Adipose tissue (tissue), 3 donors: ENCODE results near the gene GNG13. TPM values are rescaled to one million over a fixed set of nuclear protein-coding genes. Genes with fewer than 3 reads are reported as not detected.
"Not testable (repeated sequence)": the region's sequence is repeated elsewhere in the genome, so short reads cannot be mapped to it uniquely, and the experiment has no call there.

ENCODE experiments used
- H3K27ac ChIP-seq: one replicate; pipeline ENCODE4 v1.5.1; 2013; ENCODE audit warnings: low read depth, low read length
- WGBS, 3 donors: extraction: QIAGEN DNeasy Blood & Tissue Kit; methylation state at CpG; one replicate each; pipeline ENCODE4 v1.1.7; 2013; 5-methylcytosine and 5-hydroxymethylcytosine counted together
- polyA plus RNA-seq, 3 donors: library from polyadenylated mRNA; stranded (reverse); fragments of 200-250 nt; gene quantifications; one replicate each; pipeline ENCODE4 v1.2.3, GENCODE V29; 2013
- donor health status: healthy with polysubstance abuse.
- donor health status: Bipolar disorder and iron deficiency.
- donor health status: healthy.

Gene GNG13, protein sequence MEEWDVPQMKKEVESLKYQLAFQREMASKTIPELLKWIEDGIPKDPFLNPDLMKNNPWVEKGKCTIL
- polyA plus RNA-seq: not detected

DNA sequence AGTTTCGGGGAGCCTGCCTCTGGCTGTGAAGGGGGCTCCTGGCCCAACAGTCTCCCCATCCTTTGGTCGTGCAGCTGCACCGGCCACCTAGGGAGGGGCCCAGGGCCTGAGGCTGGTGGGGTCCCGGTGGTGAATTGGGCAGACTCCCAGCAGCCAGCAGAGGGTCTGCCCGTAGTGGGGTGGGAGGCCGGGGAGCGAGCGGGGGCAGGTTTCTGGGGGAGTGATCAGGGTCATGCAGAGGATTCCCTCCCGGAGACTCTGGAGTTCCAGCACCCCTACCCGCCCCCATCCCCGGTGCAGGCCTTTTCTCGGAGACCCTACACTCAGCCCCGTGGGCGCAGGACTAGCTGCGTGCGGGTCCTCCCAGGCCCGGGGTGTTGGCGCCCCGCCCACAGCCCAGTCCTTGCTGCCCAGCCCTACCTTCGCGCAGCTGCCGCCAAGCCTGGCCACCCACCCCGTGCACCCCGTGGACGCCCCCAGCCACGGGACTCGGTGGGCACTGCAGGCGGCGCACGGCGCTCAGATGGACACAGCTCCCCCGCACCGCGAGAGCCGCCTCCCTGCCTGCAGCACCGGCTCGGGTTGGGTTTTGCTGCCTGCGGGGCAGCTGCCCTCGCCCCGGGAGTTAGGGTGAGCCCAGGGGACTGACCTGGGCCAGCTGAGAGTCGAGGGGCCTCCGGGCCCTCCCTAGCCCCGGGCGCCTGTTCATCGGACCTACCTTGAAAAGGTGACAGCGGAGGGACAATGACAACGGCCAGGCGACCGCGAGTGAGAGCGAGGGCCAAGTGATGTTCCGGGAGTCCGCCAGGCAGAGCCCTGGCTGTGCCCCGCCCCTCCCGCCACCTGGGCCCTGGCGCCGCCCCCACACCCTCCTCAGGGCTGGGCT, at the start of gene GNG13:
GNG13 (minus strand) TSS at position 787 of the 886 bp plus-strand sequence. CDS start 1,657 bp downstream, outside the sequence.
- WGBS, 3 donors: 4 to 7% (median 4%) methylated on average over 55 to 57 of the region's 57 CpGs
- no peak within 1 kb of the TSS for H3K27ac ChIP-seq

DNA sequence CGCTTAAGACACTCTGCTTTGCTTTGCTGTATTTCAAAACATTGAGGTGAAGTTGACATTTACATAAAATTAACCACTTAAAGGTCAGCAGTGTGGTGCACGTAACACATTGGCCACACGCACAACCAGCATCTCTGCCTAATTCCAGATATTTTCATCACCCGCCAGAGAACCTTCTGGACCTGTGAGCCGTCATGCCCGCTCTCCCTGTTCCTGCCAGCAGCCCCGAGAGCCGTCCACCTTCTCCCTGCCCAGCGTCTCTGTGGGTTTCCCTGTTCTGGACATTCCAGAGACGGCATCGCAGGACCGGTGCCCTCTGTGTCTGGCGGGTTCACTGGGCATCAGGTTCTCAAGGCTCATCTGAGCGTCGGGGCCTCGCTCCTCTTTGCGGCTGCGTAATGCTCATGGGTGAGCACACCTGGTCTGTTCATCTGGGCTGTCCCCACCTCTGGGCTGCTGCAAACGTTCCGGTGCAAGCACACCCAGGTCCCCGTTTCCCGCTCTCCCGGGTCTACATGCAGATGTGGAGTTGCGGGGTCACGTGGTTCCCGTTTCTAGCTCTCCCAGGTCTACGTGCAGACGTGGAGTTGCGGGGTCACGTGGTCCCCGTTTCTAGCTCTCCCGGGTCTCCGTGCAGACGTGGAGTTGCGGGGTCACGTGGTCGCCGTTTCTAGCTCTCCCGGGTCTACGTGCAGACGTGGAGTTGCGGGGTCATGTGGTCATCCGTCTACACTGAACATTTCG, 48.1 kb upstream of the GNG13 start:
- WGBS, 3 donors: 92 to 94% (median 93%) methylated on average over 44 of the region's 44 CpGs
- H3K27ac ChIP-seq: no peak overlapping the region

DNA sequence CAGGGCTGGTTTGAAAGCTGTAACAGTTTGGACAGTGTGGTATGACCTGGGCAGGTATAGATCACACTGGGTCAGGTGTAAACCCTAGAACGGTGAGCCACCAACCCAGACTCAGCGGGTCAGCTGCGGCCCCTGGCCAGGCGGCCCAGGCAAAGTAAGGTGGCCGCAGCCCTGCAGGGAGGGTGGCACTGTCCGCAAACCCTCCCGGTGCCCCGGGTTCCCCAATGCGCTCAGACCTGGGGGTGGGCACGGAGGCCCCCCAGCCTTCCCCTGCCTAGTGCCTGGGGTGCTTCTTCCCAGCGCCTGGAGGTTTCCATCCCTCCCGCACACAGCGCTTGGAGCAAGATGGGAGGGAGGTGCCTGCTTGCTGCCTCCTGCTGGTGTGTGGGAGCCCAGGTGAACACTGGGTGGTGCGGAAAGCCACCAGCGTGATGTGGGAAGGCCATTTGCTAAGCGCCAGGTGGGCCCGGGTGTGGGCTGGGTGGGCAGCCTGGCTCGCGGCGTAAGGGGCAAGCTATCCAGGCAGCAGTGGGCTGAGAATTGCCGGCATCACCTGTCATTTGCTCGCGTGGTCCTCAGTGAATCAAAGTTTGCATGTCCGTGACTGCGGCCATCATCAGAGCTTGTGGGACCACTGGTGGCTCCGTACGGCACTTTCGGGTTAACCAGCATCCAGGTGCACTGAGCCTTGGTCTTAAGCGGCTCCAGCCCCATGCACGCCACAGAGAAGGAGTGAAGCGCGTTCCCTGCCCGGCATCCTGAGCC, 47.3 kb upstream of the GNG13 start:
- 95 to 96% (median 96%) methylated on average over 33 of the region's 33 CpGs for WGBS, 3 donors
- H3K27ac ChIP-seq: no peak overlapping the region

DNA sequence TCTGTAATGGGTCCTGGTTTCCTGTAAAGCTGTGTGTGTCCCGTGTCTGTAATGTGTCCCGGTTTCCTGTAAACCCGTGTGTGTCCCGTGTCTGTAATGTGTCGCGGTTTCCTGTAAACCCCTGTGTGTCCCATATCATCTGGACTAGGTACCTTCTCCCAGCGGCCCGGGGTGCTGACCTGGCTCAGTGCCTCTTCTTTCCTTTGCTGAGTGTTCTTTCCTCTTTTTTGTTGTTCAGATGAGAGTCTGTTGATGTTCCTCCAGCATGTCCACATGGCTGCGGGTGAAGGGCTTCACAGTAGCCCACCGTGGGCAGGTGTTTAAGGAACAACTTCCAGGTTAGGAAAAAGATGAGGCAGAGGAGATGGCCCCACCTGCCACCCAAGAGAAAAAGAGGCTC, 46.6 kb upstream of the GNG13 start:
- H3K27ac ChIP-seq: no peak overlapping the region
- WGBS, 3 donors: 86 to 92% (median 88%) methylated on average over 10 of the region's 10 CpGs

DNA sequence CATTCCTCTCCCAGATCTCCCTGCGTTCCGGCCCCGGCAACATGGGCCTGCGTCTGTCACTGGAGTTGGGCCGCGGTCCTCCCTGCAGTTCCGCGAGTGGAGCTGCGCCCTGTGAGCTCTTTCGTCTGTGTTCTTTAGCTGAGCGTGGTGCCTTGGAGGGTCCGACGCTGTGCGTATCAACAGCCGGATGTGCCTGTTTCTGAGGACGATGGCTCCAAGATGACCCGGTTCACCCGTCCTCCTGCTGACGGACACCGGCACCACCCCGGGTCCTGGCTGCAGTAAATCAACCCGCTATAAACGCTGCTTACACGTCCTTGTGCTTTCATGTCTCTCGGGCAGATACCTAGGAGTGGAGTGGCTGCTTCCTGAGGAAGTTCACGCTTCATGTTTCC, 44.8 kb upstream of the GNG13 start:
- no peak overlapping the region for H3K27ac ChIP-seq
- 53 to 75% (median 60%) methylated on average over 26 of the region's 26 CpGs for WGBS, 3 donors

DNA sequence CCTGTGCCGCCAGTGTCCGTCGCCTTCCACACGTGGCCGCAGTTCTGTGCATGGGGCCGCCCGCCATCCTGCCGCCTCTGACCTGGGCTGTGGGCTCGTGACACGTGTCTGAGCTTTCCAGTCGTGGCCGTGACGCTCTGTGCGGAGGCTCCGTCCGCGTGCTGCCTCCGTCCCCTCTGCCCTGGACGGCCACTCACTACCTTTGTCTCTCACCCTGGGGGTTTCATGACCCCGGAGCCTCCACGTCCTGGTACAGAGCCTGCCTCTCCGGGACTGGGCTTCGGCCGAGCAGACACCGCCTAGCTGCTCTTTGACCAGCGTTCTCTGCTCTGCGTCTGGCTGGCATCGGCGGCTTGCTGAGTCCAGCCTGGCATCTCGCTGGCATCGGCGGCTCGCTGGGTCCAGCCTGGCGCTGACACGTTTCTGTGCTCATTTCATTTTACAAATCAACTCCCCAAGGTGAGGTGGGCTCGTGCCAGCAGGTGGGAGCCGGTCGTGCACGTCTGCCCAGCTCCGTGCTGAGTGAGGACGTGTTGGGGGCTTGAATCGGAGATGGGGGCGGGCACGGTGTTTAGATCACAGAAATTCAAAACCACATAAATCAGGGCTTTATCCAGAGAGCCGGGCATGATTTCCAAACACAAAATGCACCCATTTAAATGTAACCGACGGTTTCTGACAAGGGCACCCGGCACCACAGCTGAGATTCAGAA, 44.3 kb upstream of the GNG13 start:
- no peak overlapping the region for H3K27ac ChIP-seq
- WGBS, 3 donors: 91 to 93% (median 92%) methylated on average over 48 of the region's 48 CpGs

DNA sequence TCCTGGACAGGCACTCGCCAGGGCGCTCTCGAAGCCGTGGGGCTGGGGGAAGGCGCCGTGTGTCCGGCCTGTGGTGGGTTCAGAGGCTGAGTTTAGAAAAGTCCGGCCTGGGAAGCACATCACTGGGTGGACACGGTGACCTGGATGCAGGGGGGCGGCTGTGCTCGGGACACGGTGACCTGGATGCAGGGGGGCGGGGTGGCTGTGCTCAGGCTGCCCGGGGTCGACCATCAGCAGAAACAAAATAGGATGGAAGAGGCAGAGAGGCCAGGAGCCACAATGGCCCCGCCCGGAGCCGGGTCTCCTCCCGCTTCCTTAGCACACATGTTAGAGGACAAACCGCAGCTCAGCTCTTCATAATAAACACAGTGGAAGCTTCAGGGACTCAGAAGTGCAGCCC, 43.2 kb upstream of the GNG13 start:
- 77 to 87% (median 82%) methylated on average over 20 of the region's 20 CpGs for WGBS, 3 donors
- no peak overlapping the region for H3K27ac ChIP-seq

DNA sequence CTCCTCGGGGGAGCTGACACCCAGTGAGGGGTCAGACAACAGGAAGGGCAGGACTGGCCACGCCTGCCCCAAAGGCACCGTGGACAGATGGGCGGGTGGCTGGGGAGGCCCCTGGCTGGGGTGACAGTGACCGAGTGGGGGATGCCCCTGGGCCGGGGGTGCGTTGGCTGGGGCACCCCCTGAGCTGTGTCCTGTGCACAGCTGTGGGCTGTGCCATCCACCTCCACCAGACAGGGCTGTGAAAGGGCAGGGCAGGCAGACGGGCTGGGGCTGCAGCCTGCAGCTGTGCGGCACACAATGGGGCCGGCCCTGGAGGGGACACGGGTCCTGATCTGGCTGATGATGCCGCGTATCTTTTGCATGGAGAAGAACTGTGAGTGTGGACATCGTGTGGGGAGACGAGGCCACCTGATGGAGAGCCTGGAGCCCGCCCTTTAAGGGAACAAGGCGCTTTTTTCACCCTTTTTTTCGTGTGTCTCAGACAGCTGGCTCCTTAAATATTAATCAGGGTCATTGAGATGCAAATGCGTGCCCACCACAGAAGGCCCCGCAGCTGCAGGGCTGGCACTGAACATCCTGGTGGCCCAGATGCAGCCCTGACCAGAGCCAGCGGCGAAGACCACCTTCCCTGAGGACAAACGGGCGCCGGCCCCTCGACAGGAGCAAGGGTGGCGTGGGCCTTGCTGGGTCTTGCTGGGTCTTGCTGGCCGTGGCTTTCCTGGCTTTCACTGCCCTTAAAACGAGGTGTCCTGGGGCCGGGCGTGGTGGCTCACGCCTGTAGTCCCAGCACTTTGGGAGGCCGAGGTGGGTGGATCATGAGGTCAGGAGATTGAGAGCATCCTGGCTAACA, 42.4 kb upstream of the GNG13 start:
- WGBS, 3 donors: 78 to 84% (median 79%) methylated on average over 33 of the region's 33 CpGs
- H3K27ac ChIP-seq: no peak overlapping the region

DNA sequence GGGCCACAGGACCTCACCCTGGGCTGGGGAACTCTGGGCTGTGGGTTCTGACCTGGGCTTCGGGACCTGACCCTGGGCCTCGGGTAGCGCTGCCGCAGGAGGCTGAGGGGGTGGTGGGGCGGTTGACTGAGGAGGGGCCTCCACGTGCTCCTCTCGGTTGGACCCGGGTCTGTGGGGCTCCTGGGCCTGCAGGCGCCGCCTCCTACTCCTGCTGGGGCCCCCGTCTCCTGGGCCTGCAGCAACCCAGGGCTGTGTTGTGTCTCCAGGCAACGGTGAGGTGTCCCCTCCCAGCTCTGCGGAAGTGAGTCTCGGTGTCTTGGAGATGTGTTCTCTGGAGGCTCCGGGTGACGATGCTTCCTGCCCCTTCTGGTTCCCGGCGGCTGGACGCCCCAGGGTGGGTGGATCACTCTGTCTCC, 41.5 kb upstream of the GNG13 start:
- WGBS, 3 donors: 43 to 70% (median 66%) methylated on average over 17 to 19 of the region's 19 CpGs
- H3K27ac ChIP-seq: no peak overlapping the region

DNA sequence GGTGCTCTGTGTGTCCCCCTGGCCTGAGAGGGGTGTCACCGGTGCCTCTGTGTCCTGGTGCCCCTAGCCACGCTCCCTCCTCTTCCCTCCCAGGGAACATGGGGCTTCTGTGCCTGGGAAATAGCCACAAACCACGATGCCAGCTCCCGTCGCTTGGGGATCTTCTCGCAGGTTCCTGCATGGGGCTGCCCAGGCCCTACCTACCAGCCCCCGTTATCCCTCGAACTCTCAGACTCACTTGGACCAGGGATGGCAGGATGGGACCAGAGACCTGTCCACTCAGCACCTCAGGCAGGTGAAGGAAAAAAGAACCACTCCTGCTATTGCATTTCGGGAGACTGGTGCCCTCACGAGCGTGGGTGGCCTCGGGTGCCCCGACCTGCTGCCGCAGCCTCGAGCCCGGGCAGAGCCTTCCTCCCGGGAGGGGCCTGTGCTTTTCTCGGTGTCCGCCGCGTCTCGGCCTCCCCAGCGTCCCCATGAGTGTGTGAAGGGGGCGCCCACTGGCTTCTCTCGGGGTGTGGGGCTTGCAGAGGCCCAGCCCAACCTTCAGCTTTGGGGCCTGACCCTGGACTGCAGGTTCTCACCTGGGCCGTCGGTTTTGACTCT, 41.0 kb upstream of the GNG13 start:
- no peak overlapping the region for H3K27ac ChIP-seq
- WGBS, 3 donors: 72 to 87% (median 83%) methylated on average over 25 to 27 of the region's 27 CpGs

DNA sequence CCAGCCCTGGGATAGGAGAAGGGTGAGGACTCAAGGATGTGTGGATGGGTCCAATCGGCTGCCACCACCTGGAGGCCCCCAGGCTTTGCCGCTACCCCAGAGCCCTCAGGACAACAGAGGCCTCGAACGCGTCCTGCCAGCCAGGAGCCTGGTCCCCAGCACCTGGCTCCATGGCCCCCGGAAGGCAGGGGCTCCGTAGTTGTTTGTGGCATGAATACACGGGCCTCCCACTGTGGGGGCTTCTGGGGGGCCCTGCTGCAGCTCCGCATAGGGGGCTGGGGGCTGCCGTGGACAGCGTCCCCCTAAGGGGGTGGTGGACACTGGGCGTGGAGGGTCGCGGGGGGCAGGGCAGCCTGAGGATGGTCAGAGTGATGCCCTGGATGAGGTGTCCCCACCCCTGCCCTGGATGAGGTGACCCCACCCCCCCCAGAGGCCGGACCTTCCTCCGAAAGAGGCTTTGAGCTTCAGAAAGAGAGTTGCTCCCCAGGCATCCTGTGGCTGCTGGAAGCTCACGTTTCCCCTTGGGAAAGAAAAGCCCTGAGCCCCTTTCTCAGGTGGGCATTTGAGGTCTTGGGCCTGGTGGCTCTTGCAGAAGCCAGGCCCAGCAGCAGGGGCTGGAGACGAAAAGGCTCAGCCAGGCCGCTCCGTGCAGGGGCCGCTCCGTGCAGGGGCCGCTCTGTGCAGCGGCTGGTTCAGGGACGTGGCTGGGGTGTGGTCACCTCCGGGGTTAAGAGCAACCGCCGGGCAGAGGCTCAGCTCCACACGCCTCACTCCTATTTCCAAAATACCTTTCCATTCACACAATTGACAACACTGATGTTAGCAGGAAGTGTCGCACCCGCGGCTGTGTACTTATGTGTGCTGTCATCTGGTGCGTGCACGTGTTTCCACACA, 40.3 kb upstream of the GNG13 start:
- 74 to 81% (median 79%) methylated on average over 29 to 34 of the region's 34 CpGs for WGBS, 3 donors
- no peak overlapping the region for H3K27ac ChIP-seq

DNA sequence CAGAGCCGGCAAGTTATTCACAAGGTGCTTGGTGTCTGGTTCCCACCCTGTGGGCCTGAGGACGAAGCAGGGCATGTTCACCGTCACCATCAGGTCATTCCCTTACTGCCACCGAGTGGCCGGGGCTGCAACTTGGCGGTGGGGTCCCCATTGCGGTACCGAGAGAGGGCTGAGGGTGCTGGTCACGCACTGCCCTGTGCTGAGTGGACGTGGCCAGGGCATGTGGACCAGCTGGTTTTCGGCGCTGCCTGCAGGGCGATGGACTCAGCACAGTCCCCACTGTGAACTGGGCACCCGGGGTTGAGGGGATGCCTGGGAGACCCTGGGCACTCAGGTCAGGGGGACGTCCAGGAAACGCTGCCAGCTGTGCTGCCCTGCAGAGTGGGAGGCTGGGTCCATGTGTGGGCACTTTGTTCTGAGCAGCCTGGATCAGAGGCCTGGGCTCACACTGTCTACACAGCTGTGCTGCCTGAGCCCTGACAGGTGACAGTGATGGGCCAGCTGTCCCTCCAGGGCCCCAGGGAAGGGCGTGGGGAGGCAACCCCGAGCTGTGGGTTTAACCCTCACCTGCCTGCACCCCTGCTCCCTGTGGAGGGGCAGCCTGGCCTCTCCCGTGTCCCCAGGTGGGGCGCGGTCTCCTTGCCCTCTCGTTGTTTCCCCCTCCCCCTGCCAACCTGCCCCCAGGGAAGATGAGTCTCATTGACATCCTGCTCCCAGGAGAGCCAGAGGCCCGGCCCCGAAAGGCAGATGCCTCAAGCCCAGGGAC, 39.3 kb upstream of the GNG13 start:
- no peak overlapping the region for H3K27ac ChIP-seq
- 66 to 78% (median 74%) methylated on average over 24 of the region's 24 CpGs for WGBS, 3 donors

DNA sequence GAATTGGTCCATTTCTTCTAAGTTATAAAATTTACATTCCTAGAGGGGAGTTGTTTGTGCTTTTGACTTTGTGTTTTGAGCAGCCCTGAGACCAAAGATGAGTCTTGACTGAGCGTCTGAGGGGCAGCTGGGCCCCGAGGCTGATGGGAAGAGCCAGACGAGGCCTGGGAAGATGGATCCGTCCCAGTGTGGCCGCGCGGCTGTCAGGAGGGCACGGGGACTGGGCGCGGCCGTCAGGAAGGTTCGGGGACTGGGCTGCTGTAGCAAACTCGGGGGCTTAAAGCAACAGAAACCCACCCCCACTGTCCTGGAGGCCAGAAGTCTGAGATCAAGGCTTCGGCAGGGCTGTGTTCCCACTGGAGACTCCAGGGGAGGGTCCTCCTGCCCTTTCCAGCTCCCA, 38.2 kb upstream of the GNG13 start:
- WGBS, 3 donors: 81 to 85% (median 84%) methylated on average over 14 of the region's 14 CpGs
- no peak overlapping the region for H3K27ac ChIP-seq

DNA sequence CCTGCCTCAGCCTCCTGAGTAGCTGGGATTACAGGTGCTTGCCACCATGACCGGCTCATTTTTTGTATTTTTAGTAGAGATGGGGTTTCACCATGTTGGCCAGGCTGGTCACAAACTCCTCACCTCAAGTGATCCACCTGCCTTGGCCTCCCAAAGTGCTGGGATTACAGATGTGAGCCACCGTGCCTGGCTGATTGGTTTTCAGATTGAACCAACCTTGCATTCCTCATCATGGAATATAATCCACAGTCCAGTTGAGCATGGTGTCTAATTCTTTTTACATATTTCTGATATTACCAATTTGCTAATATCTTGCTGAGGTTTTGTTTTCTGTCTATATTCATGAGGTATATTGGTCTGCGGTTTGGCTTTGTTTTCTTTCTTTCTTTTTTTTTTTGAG, 36.3 kb upstream of the GNG13 start:
- not testable (repeated sequence) for H3K27ac ChIP-seq
- WGBS, 3 donors: 91 to 92% (median 92%) methylated on average over 3 of the region's 3 CpGs

DNA sequence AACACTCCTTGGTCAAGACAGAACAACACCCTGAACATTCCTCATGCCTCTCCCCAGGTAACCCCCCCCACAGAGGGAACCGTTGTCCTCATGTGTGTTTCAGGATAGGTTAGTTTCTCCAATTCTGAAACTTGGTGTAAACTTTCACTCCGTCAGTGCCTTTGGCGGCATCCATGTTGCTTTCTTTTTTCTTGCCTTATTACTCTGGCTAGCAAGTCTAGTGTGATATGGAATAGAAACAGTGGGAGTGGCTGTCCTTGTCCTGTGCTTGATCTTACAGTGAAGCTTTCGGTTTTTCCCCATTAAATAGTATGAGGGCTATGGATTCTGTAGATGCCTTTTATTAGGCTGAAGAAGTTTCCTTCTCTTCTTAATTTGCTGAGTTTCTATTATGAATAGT, 35.7 kb upstream of the GNG13 start:
- H3K27ac ChIP-seq: no peak overlapping the region
- WGBS, 3 donors: 84 to 93% (median 89%) methylated on average over 4 of the region's 4 CpGs
